Natural killer cell (primary cell): ENCODE measurements around the gene INO80B. TPM values are rescaled to one million over a fixed set of nuclear protein-coding genes. Genes with fewer than 3 reads are reported as not detected.

ENCODE experiments used
- ATAC-seq, 3 donors: fragments of 150-1000 bp in 2 of 3; fragments of 200-7000 bp in 1 of 3; cut with Tn5 transposase; 1 replicate in 1 of 3; 2 replicates in 2 of 3; pipeline ENCODE4 v1.10.0; 2021; ENCODE audit warnings: mild to moderate bottlenecking in 2 of 3, moderate library complexity in 2 of 3
- DNase-seq, 2 donors: peaks; one replicate each; pipeline versions ENCODE4 v3.0.0 to v3.0.0-alpha.2; 2013 to 2021; ENCODE audit warnings: mixed read lengths in 1 of 2
- H3K27ac ChIP-seq: one replicate; pipeline ENCODE4 v1.5.1; 2013; ENCODE audit warnings: mild to moderate bottlenecking, low read length
- H3K27me3 ChIP-seq: one replicate; pipeline ENCODE4 v1.6.1; 2013; ENCODE audit warnings: low read length; ENCODE audit not compliant: control insufficient read depth, insufficient read depth
- H3K36me3 ChIP-seq: one replicate; pipeline ENCODE4 v1.6.1; 2013; ENCODE audit warnings: low read length; ENCODE audit not compliant: control insufficient read depth, insufficient read depth
- H3K4me1 ChIP-seq: one replicate; pipeline ENCODE4 v1.6.1; 2013; ENCODE audit warnings: low read length; ENCODE audit not compliant: control insufficient read depth, insufficient read depth
- H3K4me3 ChIP-seq: one replicate; pipeline ENCODE4 v1.5.1; 2013; ENCODE audit warnings: low read length
- H3K9me3 ChIP-seq: one replicate; pipeline ENCODE4 v1.6.1; 2013; ENCODE audit warnings: low read length; ENCODE audit not compliant: control insufficient read depth, insufficient read depth
- H3K27ac Mint-ChIP-seq, 2 donors: one replicate each; pipeline ENCODE4 v1.8.0; 2022; ENCODE audit warnings: mild to moderate bottlenecking in 2 of 2, mixed read lengths in 2 of 2, moderate library complexity in 1 of 2
- H3K27me3 Mint-ChIP-seq, 2 donors: one replicate each; pipeline ENCODE4 v1.8.0; 2022; ENCODE audit warnings: low read depth in 2 of 2, mixed read lengths in 2 of 2
- H3K36me3 Mint-ChIP-seq: one replicate; pipeline ENCODE4 v1.8.0; 2022; ENCODE audit warnings: mixed read lengths
- H3K4me1 Mint-ChIP-seq, 2 donors: one replicate each; pipeline ENCODE4 v1.8.0; 2022; ENCODE audit warnings: mixed read lengths in 2 of 2
- H3K4me3 Mint-ChIP-seq: one replicate; pipeline ENCODE4 v1.8.0; 2022; ENCODE audit warnings: mild to moderate bottlenecking, moderate library complexity, mixed read lengths
- H3K9me3 Mint-ChIP-seq, 2 donors: one replicate each; pipeline ENCODE4 v1.8.0; 2022; ENCODE audit warnings: mixed read lengths in 2 of 2
- WGBS: methylation state at CpG from one replicate; pipeline ENCODE4 v1.1.7; 2013; ENCODE audit warnings: missing lambda C conversion rate; ENCODE audit not compliant: insufficient coverage; 5-methylcytosine and 5-hydroxymethylcytosine counted together
- intact Hi-C: fragments of 100-400 bp; cut with micrococcal nuclease; formaldehyde crosslinking; loops from one replicate; pipeline ENCODE4 v1.14.2; 2022
- total RNA-seq, 4 donors: library from RNA; stranded (reverse); fragments of 120-200 nt in 1 of 4; gene quantifications; one replicate each; pipeline versions ENCODE4 v1.2.3 to v1.2.4, GENCODE V29; 2013 to 2022
- TF ChIP-seq, protein P1 (sequence below): fragments of 200-600 bp; IDR thresholded peaks from one replicate; pipeline ENCODE4 v1.8.0; 2022; ENCODE audit warnings: antibody characterized with exemption

INO80B gene
- total RNA-seq, 3 donors from 2014 or later (not counting 1 experiment from before 2014, with no cell fraction given): 34.0 to 48.0 (median 37.7) TPM

DNA sequence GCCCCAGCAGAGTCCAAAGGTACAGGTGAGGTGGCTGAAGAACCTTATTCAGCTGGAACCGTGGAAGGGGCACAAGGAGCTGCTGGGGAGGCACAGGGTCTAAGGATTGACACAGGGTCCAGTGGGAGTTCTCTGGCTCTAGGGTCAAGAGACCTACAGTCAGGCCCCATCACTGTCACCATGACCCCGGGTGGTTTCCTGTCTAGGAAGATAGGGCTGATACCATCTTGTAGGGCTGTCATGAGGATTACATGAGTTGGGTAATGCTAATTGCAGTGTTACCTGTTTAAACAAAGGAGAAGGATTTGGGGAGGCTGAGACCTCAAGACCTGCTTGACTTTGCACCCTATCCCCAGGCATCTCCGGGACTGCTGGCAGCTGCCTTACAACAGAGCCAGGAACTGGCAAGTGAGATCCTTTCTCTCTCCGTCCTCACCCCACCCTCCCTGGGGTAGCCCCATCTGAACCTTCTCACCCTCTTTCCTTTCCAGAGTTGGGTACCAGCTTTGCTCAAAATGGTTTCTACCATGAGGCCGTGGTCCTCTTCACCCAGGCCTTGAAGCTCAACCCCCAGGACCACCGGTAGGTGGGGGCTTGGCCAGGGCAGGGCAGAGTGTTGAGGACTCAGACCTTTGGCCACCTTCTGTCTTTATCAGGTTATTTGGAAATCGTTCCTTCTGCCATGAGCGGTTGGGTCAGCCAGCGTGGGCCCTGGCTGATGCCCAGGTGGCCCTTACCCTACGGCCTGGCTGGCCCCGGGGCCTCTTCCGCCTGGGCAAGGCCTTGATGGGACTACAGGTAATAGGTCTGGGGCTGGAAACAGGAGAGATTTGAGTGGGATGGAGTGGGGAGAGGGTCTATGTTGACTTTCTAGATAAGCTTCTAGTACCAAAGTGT lies 37.0 kb downstream of the INO80B start:
- Histone ChIP-seq H3K4me1 (no peaks in the 10 kb centered on the region), H3K27ac (no peak overlapping the region), H3K4me3 (no peak overlapping the region), H3K9me3 (no peaks in the 10 kb centered on the region), H3K27me3 (no peaks in the 10 kb centered on the region), H3K36me3 (peaks cover 44% of the 10 kb centered on the region)
- 97% methylated on average over 12 of the region's 12 CpGs for WGBS
- Mint-ChIP-seq H3K27ac (no peak overlapping the region), H3K36me3 (no peaks in the 10 kb centered on the region), H3K4me3 (no peak overlapping the region), H3K9me3 (no peaks in the 10 kb centered on the region), H3K27me3 (no peaks in the 10 kb centered on the region), H3K4me1 (peaks cover 0 to 10% of the 10 kb centered on the region in 2 donors)
- DNase-seq (no peak), ATAC-seq (no peak)
- intact Hi-C loops: no loop called here
- TF ChIP-seq, protein P1, sequence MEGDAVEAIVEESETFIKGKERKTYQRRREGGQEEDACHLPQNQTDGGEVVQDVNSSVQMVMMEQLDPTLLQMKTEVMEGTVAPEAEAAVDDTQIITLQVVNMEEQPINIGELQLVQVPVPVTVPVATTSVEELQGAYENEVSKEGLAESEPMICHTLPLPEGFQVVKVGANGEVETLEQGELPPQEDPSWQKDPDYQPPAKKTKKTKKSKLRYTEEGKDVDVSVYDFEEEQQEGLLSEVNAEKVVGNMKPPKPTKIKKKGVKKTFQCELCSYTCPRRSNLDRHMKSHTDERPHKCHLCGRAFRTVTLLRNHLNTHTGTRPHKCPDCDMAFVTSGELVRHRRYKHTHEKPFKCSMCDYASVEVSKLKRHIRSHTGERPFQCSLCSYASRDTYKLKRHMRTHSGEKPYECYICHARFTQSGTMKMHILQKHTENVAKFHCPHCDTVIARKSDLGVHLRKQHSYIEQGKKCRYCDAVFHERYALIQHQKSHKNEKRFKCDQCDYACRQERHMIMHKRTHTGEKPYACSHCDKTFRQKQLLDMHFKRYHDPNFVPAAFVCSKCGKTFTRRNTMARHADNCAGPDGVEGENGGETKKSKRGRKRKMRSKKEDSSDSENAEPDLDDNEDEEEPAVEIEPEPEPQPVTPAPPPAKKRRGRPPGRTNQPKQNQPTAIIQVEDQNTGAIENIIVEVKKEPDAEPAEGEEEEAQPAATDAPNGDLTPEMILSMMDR: no peak

DNA sequence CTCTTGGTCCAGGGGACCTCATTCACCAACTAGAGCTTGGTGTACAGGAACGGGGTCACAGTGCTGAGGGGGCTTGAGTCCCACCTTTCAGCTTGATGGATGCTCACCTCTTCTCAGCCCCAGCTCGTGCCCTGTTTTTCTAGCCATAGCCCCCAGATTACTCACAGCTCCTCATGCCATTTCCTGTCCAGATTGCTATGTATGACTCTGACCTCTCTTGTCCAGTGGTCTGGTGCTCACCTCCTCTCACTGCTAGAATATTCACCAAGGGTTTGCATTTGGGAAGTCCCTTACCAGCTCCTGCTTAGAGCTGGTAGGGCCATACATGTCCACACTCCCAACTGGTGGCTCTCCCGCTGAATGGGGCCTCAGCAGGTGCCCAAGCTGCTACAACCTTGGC lies 38.7 kb downstream of the INO80B start:
- intact Hi-C loops: no loop called here
- Histone ChIP-seq H3K36me3 (peaks cover 42% of the 10 kb centered on the region), H3K4me3 (no peak overlapping the region), H3K27ac (no peak overlapping the region), H3K9me3 (no peaks in the 10 kb centered on the region), H3K27me3 (no peaks in the 10 kb centered on the region), H3K4me1 (peaks cover 15% of the 10 kb centered on the region)
- Mint-ChIP-seq H3K36me3 (no peaks in the 10 kb centered on the region), H3K4me3 (no peak overlapping the region), H3K4me1 (peaks cover 8 to 20% of the 10 kb centered on the region in 2 donors), H3K27ac (no peak overlapping the region), H3K9me3 (no peaks in the 10 kb centered on the region), H3K27me3 (peaks cover 0 to 4% of the 10 kb centered on the region in 2 donors)
- DNase-seq (no peak), ATAC-seq (no peak)
- 96% methylated on average over 3 of the region's 3 CpGs for WGBS
- TF ChIP-seq, protein P1: no peak

DNA sequence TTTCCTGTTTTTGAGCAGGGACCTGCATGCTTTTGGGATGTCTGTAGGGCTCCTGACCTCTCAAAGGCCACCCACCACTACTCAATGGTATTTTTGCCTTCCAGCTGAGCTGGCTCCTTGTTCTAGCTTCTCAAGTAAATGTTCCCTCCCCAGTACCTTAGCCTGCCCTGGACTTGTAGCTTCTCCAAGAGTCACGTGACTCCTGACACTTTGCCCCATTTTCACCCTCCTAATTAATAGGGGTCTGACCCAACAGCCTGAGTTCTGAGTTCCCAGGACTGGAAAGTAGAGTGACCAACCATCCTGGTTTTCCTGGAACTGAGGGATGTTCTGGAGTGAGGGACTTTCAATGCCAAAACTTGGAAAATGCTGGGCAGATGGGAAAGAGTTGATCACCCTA lies 40.6 kb downstream of the INO80B start:
- Mint-ChIP-seq H3K27me3 (peaks cover 0 to 8% of the 10 kb centered on the region in 2 donors), H3K27ac (no peak overlapping the region), H3K36me3 (no peaks in the 10 kb centered on the region), H3K4me3 (no peak overlapping the region), H3K9me3 (no peaks in the 10 kb centered on the region), H3K4me1 (peaks cover 16 to 27% of the 10 kb centered on the region in 2 donors)
- TF ChIP-seq, protein P1: no peak
- intact Hi-C loops: no loop called here
- no peak overlapping the region for H3K27ac ChIP-seq
- DNase-seq (no peak), ATAC-seq (no peak)
- H3K4me1 ChIP-seq: peaks cover 32% of the 10 kb centered on the region
- no peak overlapping the region for H3K4me3 ChIP-seq
- WGBS: 92% methylated on average over 1 of the region's 1 CpG
- H3K27me3 ChIP-seq: peaks cover 5% of the 10 kb centered on the region
- peaks cover 35% of the 10 kb centered on the region for H3K36me3 ChIP-seq
- H3K9me3 ChIP-seq: no peaks in the 10 kb centered on the region
